HG02642 (cell line): ENCODE data around the gene NOTO.

ENCODE experiments used
- ATAC-seq: cut with Tn5 transposase; IDR thresholded peaks from one replicate; pipeline ENCODE4 v1.9.1; 2021; ENCODE audit warnings: mild to moderate bottlenecking; ENCODE audit not compliant: unreplicated experiment, poor library complexity

The NOTO gene

DNA sequence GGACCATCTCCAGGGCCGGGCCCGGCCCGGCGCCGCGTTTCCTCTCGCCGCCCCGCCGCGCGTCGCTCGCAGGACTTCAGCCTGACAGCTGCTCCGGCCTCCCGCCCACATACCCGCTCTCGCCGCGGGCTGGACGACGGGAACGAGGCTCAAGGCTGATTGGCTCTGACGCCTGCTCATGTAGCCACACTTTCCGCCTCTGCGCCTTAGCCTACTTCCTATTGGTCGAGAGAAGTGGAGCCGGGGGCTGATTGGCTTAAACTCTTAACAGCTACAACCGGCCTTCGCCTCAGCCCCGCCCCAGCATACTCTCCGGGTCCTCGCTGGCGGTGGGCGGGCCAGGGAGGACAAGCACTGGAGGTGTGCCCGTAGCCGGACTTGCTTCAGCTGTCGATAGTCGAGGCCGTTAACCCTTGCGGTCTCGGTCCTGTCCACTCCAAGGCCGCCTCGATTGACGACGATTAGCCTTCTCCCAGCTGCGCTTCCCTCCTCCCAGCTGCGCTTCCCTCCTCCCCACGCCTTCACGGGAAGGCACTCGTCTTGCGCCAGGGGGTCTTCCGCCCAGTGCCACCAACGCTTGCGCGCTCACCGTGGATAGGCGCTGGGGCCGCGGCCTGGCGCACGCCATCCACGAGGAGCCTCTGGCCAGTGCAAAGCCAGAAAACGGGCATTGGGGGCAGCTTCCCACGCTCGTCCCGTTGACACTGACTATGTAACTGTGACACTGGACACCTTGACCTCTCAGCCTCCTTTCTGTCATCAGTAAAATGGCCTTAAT is 31.0 kb downstream of the NOTO start, which contains the start of gene PRADC1:
TSS of gene PRADC1 (minus strand) at position 86 of the 778 bp plus-strand sequence. CDS start at position 7, 79 bp downstream.
- ATAC-seq = peak; percentile 93

DNA sequence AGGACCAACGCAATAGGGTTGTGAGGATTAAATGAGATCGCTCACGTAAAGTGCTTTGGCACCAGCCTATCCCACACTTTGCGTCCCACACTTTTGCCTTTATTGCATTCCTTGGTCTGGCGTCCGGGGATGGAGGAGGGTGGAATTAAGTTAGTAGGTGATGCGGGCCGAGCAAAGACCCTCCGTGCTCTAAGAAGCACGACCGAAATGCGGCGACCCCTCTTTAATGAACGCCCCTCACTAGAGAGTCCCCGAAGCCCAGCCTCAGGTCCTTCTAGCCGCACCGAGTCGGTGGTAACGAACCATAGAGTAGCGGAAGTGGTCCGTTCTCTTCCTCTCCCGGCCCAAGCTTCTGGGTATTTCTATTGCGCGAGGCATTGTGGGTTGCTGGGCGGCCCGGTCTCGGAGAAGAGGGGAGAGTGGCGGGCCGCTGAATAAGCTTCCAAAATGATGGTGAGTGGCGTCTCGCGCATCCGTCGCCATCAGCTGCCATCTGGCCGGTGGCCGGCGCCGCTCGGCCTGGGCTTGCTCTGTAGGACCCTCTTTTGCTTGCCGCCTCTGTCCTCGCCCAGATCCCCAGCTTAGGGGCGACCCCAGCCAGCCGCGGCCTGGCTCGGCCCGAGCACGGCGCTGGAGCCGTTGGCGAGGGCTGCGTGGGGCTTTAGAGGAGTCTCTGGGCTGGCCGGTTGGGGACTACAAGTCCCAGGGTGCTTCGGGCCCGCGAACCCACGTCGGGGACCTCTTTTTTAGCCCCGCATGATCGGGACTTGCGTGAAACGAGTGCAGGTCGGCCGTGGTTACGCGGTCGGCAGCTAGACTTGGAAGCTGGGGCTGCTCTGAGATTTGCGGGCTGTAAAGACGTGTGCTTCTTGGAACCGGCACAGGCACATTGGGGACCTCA is 31.8 kb downstream of the NOTO start, which contains the start of gene CCT7:
TSS of gene CCT7 (plus strand) at position 377 of the 901 bp plus-strand sequence. CDS start at position 448, 71 bp downstream.
- peak; percentile 66 for ATAC-seq

DNA sequence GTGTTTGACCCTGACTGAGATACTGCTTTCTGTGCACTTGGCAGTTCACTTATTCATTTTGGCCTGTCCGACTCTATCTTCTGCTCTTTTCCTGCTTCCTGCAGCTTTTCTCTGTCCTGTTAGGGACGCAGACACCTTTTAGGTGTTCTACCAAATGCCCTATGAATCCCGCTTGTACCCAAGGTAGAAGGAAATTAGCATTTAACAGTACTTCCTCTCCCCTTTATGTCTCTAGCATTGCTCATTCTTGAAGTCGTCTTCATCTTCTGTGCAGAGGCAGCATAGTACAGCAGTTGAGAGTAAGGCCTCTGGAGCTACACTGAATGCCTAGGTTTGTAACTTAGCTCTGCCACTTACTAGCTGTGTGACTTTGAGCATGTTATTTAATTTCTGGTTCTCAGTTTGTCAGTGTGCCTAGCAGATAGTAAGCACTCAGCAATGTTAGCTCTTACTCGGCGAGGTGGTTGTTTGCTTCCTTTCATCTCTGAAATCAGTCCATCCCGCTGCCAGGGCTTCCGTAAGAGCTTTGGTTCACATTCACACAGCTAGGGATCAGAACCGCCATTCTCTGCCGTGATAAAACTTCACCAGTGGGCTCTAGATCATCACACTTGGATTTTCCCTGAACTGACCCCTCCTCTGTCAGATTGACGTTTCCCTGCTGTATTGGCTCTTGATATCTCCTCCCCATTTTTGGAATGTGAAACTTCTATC is 33.1 kb downstream of the NOTO start:
- ATAC-seq = no peak

DNA sequence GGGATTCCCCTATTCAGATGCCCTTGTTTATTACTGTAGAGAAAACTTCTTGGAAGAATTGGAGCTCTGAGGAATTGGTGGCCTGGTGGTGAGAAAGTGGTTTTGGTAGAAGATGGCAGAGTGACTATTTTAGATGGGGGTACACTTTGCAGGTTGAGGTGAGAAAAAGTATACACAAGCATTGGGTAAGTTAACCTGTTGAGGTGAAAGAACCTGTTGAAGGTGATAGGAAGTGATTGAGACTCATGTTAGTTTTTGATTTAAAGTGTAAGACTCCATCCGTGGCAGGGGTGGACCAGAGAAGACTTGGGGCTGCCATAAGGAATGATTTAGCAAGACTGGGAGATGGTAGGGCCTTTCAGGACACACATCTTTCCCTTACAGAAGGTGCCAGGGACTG is 34.8 kb downstream of the NOTO start:
- no peak for ATAC-seq

DNA sequence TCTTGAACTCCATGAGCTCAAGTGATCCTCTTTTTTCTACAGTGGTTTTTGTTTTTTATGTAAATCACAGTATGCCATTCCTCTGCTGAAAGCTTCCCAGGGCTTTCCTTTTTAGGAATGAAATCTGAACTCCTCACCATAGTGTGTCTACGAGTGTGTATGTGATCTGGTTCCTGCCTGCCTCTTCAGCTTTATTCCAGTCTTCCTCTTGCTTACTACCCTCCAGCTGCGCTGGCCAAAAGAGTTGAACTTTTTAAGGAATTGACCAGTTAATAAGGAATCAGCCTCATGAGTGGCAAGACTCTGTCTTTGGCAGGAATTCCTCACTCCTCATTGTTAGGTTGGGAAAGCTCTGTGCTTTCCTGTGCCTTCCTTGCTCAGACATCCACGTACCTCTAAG is 35.8 kb downstream of the NOTO start:
- ATAC-seq = no peak

DNA sequence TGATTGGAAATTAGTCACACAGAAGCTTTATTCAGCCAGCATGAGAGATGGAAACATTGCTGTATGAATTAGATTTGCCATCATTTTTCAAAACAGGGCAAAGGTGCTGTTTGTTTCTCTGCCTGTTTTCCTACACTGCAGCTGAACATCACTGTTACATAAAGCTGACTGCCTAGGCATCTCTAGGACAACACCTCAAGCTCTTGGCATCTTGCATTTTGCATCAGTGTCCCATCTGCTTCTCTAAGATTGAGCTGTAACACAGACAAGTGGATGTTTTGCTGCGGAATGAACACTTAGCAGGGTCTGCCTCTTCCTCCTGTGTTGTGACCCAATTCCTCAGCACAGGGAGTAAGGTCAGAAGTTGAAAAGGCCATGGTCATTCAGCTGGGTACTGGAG is 36.6 kb downstream of the NOTO start:
- no peak for ATAC-seq

DNA sequence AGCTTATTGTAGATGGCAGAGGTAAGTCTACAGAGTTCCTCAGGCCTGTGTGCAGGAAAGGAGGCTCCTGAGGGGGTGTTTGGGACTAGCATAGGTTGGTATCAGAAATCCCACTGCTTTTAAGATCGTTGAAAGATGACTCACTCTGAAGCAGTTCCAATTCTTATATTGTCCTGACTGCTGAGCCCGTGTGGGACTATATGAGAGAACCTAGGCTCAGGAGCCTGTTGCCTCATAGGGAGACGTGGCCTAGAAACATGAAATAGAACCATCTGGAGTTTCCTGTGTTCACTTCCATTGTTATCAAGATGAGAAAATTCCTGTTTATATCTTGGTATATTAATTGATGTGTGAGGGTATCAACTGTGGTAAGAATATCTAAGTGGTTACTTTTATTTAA is 37.4 kb downstream of the NOTO start:
- no peak for ATAC-seq

DNA sequence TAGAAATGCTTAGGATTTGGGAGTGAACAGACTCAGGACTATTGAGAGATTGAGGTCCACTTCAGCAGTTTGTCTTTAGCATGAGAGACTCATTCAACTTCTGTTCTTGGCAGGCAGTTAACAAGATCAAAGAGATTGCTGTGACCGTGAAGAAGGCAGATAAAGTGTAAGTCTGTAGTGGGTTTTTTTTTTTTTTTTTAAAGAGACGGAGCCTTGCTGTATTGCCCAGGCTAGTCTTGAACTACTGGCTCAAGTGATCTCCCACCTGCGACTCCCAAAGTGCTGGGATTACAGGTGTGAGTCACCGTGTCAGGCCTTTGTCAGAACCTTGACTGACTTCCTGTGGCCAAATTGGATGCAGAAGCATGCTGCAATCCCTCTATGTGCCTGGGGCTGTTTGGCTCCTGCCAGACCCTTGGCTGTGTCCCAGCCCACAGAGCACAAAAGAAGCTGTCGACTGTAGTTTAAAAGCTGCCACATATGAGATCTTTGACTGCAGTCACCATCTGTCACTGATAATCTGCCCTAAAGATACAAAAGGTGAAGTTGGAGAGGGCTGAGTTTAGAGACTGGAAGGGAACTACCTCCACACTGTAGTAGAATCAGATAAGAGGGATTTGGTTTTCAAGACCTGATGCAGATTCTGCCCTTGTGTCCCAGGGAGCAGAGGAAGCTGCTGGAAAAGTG is 41.7 kb downstream of the NOTO start:
- no peak for ATAC-seq

DNA sequence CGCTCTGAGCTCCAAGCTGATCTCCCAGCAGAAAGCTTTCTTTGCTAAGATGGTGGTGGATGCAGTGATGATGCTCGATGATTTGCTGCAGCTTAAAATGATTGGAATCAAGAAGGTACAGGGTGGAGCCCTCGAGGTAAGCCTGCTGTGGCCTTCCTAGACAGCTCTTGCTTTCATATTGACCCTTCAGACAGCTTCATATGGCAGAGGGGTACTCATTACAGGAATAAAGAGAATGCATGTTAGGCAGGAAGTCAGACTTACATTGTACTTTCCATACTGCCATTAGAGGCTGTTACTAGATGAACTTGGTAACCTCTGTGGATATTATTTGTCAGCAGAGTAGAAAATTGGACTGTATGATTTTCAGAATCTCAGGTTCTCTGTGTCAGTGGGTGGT is 42.2 kb downstream of the NOTO start:
- no peak for ATAC-seq

DNA sequence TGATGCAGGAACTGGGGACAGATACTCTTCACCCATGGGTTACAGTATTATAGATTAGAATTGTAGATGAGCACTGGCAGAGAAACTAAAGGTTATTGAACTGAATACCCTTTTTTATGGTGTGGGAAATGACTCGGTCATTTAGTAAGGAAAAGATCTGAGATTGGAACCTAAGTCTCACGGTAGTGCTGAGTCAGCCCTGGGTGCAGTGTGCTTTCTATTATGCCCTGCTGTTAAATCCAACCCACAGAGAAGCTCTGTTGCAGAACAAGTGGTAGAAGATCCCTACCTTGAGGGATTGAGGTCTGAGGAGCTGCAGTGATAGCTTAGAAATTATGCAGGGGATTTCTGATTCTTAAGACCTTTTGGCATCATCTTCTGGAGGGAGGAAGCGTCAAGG is 44.5 kb downstream of the NOTO start:
- ATAC-seq = no peak

DNA sequence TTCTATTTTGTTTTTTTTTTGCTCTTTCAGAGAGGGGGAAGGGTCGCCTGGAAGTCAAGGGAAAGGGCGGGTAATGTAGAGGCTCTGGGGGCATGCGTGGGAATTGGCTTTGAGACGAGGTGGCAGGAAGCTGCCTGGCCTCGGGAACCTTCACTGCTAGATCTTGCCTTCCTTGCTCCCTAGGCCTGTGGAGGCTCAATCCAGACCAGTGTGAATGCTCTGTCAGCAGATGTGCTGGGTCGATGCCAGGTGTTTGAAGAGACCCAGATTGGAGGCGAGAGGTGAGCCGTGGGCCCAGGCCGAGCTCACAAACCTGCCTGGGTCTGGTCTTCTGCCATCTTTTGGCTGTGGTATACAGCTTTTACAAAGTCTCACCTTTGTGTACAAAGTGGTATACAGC is 47.3 kb downstream of the NOTO start:
- no peak for ATAC-seq

DNA sequence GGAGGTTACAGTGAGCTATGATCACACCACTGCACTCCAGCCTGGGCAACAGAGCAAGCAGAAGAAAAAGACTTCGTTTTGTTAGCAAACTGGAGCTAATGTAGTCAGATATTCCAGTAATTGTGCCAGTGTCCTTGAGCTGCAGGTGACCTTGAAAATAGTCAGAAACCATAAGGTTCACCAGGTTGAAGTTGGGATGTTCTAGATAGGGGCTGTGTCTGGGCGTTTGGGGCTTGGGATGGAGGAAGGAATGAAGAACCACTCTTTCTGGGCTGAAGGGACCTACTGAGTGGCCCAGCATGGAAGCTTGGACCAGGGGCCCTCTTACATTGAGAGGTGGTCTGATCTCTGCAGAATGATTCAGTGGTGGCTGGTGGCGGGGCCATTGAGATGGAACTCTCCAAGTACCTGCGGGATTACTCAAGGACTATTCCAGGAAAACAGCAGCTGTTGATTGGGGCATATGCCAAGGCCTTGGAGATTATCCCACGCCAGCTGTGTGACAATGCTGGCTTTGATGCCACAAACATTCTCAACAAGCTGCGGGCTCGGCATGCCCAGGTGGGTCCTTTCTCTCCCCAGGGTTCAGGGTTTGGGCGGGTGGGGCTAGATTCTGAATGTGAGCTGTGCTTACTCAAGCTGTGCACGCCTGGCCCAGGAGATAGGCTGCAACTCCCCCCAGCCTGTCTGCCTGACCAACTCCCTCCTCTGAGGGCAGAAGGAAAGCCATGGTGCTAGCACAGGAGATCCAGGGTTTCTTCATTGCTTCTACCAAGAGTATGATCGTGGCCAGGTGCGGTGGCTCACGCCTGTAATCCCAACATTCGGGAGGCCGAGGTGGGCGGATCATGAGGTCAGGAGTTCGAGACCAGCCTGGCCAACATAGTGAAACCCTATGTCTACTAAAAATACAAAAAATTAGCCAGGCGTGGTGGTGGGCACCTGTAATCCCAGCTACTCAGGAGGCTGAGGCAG is 48.8 kb downstream of the NOTO start:
- no peak for ATAC-seq

DNA sequence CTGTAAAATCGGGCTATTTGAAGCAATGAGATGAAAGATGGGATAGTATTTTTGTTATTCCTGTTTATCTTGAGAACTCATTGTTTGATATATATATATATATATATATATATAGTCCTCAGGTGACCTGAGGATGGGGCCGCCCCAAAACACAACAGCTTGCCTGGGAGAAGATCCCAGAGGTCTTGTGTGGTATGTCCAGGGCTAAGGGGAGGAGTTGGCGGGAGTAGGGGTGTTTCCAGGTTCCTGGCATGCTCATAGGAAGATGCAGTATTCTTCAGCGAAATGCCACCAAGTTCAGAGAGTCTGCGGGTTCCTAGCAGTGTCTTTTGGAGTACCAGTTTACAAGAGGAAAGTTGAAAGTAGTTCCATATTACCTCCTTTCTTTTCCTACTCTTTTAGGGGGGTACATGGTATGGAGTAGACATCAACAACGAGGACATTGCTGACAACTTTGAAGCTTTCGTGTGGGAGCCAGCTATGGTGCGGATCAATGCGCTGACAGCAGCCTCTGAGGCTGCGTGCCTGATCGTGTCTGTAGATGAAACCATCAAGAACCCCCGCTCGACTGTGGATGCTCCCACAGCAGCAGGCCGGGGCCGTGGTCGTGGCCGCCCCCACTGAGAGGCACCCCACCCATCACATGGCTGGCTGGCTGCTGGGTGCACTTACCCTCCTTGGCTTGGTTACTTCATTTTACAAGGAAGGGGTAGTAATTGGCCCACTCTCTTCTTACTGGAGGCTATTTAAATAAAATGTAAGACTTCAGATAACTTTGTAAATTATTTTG is 50.1 kb downstream of the NOTO start:
- no peak for ATAC-seq

DNA sequence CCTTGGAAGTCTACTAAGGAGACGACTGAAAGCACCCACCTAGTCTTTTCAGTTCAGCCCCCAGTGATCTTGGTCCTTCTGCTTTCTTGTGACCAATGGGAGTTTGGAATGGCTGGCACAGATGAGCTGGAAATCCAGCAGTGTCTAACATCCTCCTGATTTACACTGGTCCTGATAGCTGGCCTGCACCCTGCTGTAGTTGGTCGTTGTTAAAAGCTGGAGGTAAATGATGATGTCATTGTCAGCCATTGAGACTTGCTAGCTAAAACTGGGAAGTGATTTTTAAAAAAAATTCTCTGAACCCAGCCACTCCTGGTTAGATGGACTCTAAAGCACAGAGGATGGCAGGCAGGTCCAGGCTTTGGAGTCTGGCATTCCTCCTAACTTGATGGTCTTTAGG is 51.0 kb downstream of the NOTO start:
- ATAC-seq = no peak

DNA sequence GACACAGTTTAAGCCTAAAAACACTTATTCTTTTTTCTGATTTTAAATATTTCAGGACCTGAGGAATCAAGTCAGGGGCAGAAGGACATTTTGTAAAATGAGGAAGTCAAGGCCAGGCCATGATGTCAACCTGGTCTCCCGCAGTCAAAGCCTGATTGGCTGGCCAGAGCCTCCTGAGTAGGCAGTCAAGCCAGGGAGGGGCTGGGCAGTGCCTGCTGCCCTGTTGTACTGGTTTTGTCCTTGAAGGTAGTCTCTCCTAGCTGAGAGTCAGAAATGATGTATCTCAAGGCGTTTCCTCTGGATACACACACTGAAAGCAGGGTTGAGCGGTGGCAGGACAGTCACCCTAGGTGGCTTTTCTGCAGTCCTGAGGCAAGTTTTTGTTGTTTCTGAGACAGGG is 51.5 kb downstream of the NOTO start:
- no peak for ATAC-seq

DNA sequence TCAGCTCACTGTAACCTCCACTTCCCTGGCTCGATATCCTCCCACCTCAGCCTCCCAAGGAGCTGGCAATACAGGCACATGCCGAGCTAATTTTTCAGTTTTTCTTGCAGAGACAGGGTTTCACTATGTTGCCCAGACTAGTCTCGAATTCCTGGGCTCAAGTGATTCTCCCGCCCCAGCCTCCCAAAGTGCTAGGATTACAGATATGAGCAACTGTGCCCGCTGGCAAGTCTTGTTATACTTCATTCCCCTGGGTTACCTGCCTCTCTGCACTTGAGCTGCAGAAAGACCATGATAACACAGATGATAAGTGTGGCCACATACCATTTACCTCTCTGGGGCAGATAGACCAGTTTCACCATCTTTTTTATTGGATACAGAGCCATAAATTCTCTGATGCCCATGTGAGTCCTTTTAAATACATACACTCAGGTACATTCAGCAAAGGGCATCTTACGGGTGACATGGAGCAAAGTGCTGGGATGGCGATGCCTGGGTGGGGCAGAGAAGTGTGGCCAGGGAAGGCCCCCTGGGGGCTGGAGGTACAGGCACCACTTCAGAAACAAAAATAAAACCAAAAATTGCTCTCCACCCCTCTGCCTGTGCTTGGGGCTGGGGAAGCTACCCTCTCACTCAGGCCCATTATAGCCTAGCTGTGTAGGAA is 52.1 kb downstream of the NOTO start:
- no peak for ATAC-seq

DNA sequence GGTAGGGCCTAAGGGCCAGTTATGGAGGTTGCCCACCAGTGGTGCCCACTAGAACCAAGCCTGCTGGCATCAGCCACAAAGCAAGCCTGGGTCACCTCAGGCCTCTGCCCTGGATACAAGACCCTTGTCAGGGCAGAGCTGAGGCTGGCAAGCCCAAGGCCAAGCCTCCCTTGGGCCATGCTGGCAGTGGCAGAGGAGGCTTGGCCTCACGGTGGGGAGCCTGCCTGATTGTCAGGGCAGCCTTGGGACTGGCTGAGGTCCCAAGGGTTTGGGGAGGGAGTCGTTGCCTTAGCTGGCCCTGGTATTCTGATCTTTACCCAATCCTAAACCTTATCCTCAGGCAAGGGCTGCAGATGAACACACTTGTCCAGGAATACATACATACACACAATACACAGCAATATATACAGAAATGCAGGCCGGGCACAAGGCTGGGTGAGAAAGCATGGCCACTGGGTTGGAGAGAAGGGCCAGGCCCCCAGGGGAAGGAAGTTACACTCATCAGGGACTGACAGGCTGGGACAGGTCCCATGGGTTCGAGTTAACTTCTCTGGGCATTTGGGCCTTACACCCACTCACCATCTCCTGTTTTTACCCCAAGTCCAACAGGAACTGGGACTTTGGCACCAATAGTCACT is 52.8 kb downstream of the NOTO start:
- no peak for ATAC-seq
